ENCODE results near the gene ARRB1. TPM values are rescaled to one million over a fixed set of nuclear protein-coding genes. Genes with fewer than 3 reads are reported as not detected.

The ARRB1 gene
- polyA plus RNA-seq, 2 of the 4 experiments (the other 2 are of a cell fraction) = 6.8 to 14.3 TPM

GRCh38 chr11:75394085-75394840 lies 42.8 kb upstream of the ARRB1 start:
- FAIRE-seq (no peak), ATAC-seq (no peak), DNase-seq (ENCODE audit: low read depth in 1 of 2, low spot score in 1 of 2) (no peak)
- H3K27ac ChIP-seq = no peak overlapping the region
- H3K4me2 ChIP-seq = no peak overlapping the region
- TF ChIP-seq ZSCAN20 (CRISPR knock-in tag; IDR thresholded peaks at IDR 0.05) (no peak), HDAC2 (IDR thresholded peaks at IDR 0.05) (no peak), USF2 (IDR thresholded peaks at IDR 0.05) (no peak), CTCF (IDR thresholded peaks at IDR 0.05) (no peak), SREBF2 (IDR thresholded peaks at IDR 0.05) (no peak), RAD21 (conservative IDR thresholded peaks at IDR 0.05 in 1 of 2, IDR thresholded peaks at IDR 0.05 in 1 of 2) (no peak), POLR2A (IDR thresholded peaks at IDR 0.05; ENCODE audit: low read length) (no peak), SMC3 (IDR thresholded peaks at IDR 0.05) (no peak), NFE2L2 (conservative IDR thresholded peaks at IDR 0.05; ENCODE audit: low read length) (no peak)
- TF ChIP-seq, protein P1, sequence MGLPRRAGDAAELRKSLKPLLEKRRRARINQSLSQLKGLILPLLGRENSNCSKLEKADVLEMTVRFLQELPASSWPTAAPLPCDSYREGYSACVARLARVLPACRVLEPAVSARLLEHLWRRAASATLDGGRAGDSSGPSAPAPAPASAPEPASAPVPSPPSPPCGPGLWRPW (IDR thresholded peaks at IDR 0.05) = no peak
- TF ChIP-seq, protein P2, sequence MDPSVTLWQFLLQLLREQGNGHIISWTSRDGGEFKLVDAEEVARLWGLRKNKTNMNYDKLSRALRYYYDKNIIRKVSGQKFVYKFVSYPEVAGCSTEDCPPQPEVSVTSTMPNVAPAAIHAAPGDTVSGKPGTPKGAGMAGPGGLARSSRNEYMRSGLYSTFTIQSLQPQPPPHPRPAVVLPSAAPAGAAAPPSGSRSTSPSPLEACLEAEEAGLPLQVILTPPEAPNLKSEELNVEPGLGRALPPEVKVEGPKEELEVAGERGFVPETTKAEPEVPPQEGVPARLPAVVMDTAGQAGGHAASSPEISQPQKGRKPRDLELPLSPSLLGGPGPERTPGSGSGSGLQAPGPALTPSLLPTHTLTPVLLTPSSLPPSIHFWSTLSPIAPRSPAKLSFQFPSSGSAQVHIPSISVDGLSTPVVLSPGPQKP (IDR thresholded peaks at IDR 0.05; ENCODE audit: low read depth, low read length) = no peak
- no peaks in the 10 kb centered on the region for H3K9me3 ChIP-seq
- peaks cover 6% of the 10 kb centered on the region; the same call in 2 of the 3 replicates for H3K4me1 ChIP-seq
- CTCF ChIA-PET = interaction anchor here (0.9 to 7.2 kb wide), 3 partner anchors 9 to 13 kb away, joined by 3 to 53 read pairs (median 5); no protein-coding TSS in a partner anchor
- POLR2A ChIA-PET = no interaction called here
- no peak overlapping the region for H3K4me3 ChIP-seq
- 44% methylated on average over 8 of the region's 8 CpGs for WGBS (ENCODE audit: missing lambda C conversion rate)

DNA sequence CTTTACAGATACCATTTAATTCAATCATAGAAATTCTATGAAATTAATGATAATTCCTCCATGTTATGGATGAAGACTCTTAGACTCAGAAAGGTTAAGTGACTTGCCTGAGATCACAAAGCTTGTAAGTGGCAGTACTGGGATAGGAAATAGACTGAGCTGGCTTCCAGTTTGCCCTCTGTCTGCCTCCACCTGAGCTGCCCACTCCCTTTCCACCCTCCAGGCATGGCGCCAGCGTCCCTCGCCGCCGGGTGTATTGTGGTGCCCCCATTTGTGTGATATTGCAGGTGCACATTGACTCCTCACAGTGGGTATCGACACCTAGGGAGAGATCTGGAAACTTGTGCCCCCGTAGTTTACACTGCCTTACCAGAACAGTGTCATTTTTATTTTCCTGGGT lies 38.5 kb upstream of the ARRB1 start:
- no peak overlapping the region for H3K4me3 ChIP-seq
- POLR2A ChIA-PET = interaction anchor here (1.1 kb wide), 1 partner anchor 64 kb away, joined by 3 read pairs; no protein-coding TSS in a partner anchor
- DNase-seq (ENCODE audit: low read depth in 1 of 2, low spot score in 1 of 2) (no peak), ATAC-seq (no peak), FAIRE-seq (no peak)
- no peak overlapping the region for H3K4me2 ChIP-seq
- CTCF ChIA-PET = interaction anchor here (1.1 to 20.4 kb wide), 20 partner anchors 9 to 477 kb away, joined by 3 to 581 read pairs (median 11); partner anchors contain the start of gene RPS3
- no peaks in the 10 kb centered on the region for H3K9me3 ChIP-seq
- peaks cover 36% of the 10 kb centered on the region for H3K4me1 ChIP-seq
- TF ChIP-seq HOXB5 (CRISPR knock-in tag; IDR thresholded peaks at IDR 0.05) (no peak), MYC (IDR thresholded peaks at IDR 0.05; ENCODE audit: borderline replicate concordance, low read length) (no peak), RARB (CRISPR knock-in tag; IDR thresholded peaks at IDR 0.05) (no peak), BHLHE40 (IDR thresholded peaks at IDR 0.05; ENCODE audit: low read depth, low read length) (no peak), SREBF2 (IDR thresholded peaks at IDR 0.05) (no peak)
- TF ChIP-seq, protein P1 (IDR thresholded peaks at IDR 0.05) = no peak
- no peak overlapping the region for H3K27ac ChIP-seq
- WGBS (ENCODE audit: missing lambda C conversion rate) = 85% methylated on average over 7 of the region's 7 CpGs

GRCh38 chr11:75389276-75389605 lies 37.8 kb upstream of the ARRB1 start:
- peak overlapping the region in 1 of 2 experiments; percentile 53; a peak in 3 of 6 replicates for H3K27ac ChIP-seq
- TF ChIP-seq, protein P3, sequence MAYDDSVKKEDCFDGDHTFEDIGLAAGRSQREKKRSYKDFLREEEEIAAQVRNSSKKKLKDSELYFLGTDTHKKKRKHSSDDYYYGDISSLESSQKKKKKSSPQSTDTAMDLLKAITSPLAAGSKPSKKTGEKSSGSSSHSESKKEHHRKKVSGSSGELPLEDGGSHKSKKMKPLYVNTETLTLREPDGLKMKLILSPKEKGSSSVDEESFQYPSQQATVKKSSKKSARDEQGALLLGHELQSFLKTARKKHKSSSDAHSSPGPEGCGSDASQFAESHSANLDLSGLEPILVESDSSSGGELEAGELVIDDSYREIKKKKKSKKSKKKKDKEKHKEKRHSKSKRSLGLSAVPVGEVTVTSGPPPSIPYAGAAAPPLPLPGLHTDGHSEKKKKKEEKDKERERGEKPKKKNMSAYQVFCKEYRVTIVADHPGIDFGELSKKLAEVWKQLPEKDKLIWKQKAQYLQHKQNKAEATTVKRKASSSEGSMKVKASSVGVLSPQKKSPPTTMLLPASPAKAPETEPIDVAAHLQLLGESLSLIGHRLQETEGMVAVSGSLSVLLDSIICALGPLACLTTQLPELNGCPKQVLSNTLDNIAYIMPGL (CRISPR knock-in tag; IDR thresholded peaks at IDR 0.05; ENCODE audit: borderline replicate concordance) = no peak
- TF ChIP-seq, protein P2 (IDR thresholded peaks at IDR 0.05; ENCODE audit: low read depth, low read length) = no peak
- TF ChIP-seq TP53 (CRISPR knock-in tag; IDR thresholded peaks at IDR 0.05) = no peak
- no peak for TF ChIP-seq HDAC2 (IDR thresholded peaks at IDR 0.05)
- no peak for TF ChIP-seq MYC (IDR thresholded peaks at IDR 0.05; ENCODE audit: borderline replicate concordance, low read length)
- no peak for TF ChIP-seq RNF2 (IDR thresholded peaks at IDR 0.05; ENCODE audit: borderline replicate concordance, low read depth)
- TF ChIP-seq KDM1A (IDR thresholded peaks at IDR 0.05; ENCODE audit: low read depth) = no peak
- no peak for TF ChIP-seq RARB (CRISPR knock-in tag; IDR thresholded peaks at IDR 0.05)
- no peak for TF ChIP-seq MAFK (IDR thresholded peaks at IDR 0.05; ENCODE audit: partially characterized antibody)
- no peak for TF ChIP-seq HOXA7 (CRISPR knock-in tag; IDR thresholded peaks at IDR 0.05)
- no peak for TF ChIP-seq HOXB13 (CRISPR knock-in tag; IDR thresholded peaks at IDR 0.05; ENCODE audit: low read depth)
- no peak for TF ChIP-seq MAZ (IDR thresholded peaks at IDR 0.05; ENCODE audit: borderline replicate concordance, low read depth, low read length)
- no peak for TF ChIP-seq HEYL (CRISPR knock-in tag; IDR thresholded peaks at IDR 0.05)

More at GRCh38 chr11:75389276-75389605, 37.8 kb upstream of the ARRB1 start:
- FAIRE-seq = no peak
- Histone ChIP-seq H3K9me3 (no peaks in the 10 kb centered on the region), H3K4me2 (no peak overlapping the region), H3K4me3 (no peak overlapping the region), H3K4me1 (peaks cover 39% of the 10 kb centered on the region)
- DNase-seq (ENCODE audit: low read depth in 1 of 2, low spot score in 1 of 2) = no peak
- no peak for ATAC-seq
- POLR2A ChIA-PET = interaction anchor here (0.9 to 1.1 kb wide), 2 partner anchors 63 to 109 kb away, joined by 3 read pairs; no protein-coding TSS in a partner anchor
- 72% methylated on average over 11 of the region's 11 CpGs for WGBS (ENCODE audit: missing lambda C conversion rate)
- CTCF ChIA-PET = interaction anchor here (0.5 to 20.4 kb wide), 45 partner anchors 10 to 928 kb away, joined by 3 to 581 read pairs (median 5); partner anchors contain the start of genes GDPD5 and RPS3

Measured in A549 (cell line).